ENCODE measurements around the gene CD2BP2.

Gene CD2BP2

GRCh38 chr16:30357085-30357714, 2.1 kb upstream of the CD2BP2 start:
- H3K4me3 ChIP-seq (ENCODE audit: low read length) = no peak overlapping the region
- DNase-seq (ENCODE audit: low read depth) = no peak
- H3K27me3 ChIP-seq (replicated peaks; ENCODE audit: control insufficient read depth, insufficient read depth, low read length) = no peaks in the 10 kb centered on the region
- peak overlapping the region; percentile 35 for H3K9ac ChIP-seq (ENCODE audit: low read length)
- H3K9me3 ChIP-seq (ENCODE audit: control insufficient read depth, low read length) = no peaks in the 10 kb centered on the region
- H3K36me3 ChIP-seq (ENCODE audit: control insufficient read depth, insufficient read depth, low read length, severe bottlenecking) = peaks cover 47% of the 10 kb centered on the region
- H3K4me1 ChIP-seq (ENCODE audit: control insufficient read depth, insufficient read depth, low read length) = peaks cover 45% of the 10 kb centered on the region

DNA sequence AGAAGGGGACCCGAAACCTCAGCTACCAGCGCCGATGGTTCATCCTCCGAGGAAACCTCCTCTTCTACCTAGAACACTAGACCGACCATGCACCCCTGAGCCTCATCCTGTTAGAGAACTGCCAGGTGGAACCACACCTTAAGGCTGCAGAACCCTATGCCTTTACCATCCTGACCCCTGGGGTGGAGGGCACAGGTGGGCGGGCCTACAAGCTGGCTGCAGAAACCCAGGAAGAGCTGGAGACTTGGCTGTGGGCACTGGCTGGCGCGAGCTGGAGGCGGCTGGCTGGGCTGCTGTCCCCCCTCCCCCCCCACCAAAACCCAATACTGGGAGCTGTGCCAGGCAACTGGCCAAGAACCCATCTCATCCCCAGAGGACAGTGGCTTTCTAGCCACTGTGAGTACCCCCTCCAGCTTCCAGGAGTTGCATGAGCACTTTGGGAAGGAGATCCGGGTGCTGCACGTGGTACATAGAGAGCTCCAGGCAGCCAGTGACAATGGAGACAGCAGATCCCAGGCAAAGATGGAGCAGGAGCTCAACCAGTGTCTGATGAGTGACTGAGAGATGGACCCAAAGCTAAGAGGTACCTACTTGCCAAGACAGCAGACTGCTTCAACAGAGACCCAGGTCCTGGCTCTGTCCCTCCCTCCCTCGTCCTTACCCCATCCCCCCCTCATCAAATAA, 1.4 kb upstream of the CD2BP2 start:
- peaks cover 52% of the 10 kb centered on the region for H3K4me1 ChIP-seq (ENCODE audit: control insufficient read depth, insufficient read depth, low read length)
- H3K4me3 ChIP-seq (ENCODE audit: low read length) = peak overlapping the region; percentile 87
- no peak for DNase-seq (ENCODE audit: low read depth)
- peak overlapping the region; percentile 90 for H3K9ac ChIP-seq (ENCODE audit: low read length)
- H3K9me3 ChIP-seq (ENCODE audit: control insufficient read depth, low read length) = no peaks in the 10 kb centered on the region
- H3K27me3 ChIP-seq (replicated peaks; ENCODE audit: control insufficient read depth, insufficient read depth, low read length) = no peaks in the 10 kb centered on the region
- peaks cover 46% of the 10 kb centered on the region for H3K36me3 ChIP-seq (ENCODE audit: control insufficient read depth, insufficient read depth, low read length, severe bottlenecking)

GRCh38 chr16:30355954-30356308, 823 bp upstream of the CD2BP2 start:
- no peak for DNase-seq (ENCODE audit: low read depth)
- H3K4me1 ChIP-seq (ENCODE audit: control insufficient read depth, insufficient read depth, low read length) = peaks cover 57% of the 10 kb centered on the region
- H3K4me3 ChIP-seq (ENCODE audit: low read length) = peak overlapping the region; percentile 87
- H3K9ac ChIP-seq (ENCODE audit: low read length) = peak overlapping the region; percentile 90
- H3K9me3 ChIP-seq (ENCODE audit: control insufficient read depth, low read length) = no peaks in the 10 kb centered on the region
- H3K27me3 ChIP-seq (replicated peaks; ENCODE audit: control insufficient read depth, insufficient read depth, low read length) = no peaks in the 10 kb centered on the region
- H3K36me3 ChIP-seq (ENCODE audit: control insufficient read depth, insufficient read depth, low read length, severe bottlenecking) = peaks cover 46% of the 10 kb centered on the region

DNA sequence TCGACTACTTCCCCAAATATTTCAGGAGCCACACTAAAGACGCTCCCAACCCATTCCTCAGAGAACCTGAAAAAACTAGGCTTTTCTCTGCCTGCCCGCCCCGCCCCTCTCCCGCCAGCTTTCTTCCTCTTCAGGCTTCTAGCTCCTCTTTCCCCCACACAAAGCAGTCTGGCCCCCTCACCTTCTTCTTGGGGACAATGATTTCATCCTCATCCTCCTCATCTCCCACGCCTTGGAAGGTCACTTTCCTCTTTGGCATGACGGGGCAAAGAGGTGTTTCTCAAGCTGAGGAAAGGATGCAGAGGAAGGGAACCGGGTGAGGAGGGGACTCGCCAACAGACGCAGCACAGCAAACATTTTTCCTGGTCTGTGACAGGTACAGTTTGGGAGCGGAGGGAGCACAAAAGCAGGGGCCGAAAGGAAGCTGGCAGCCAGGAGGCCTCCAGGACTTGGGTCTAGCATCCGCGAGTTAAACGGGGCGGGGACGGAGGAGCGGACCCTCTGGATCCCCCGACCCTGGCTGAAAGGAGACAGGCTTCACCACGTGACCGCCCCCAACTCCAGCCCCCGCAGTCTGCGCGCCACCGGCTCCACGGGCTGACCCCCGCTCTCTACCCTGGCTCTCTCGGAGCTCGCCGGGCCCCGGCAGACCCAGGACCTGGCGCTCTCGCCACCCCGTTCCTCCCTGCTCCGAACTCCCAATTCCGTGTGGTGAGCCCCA, 525 bp downstream of the CD2BP2 start:
- Histone ChIP-seq H3K9ac (ENCODE audit: low read length) (peak overlapping the region; percentile 90), H3K4me1 (ENCODE audit: control insufficient read depth, insufficient read depth, low read length) (peaks cover 57% of the 10 kb centered on the region), H3K9me3 (ENCODE audit: control insufficient read depth, low read length) (no peaks in the 10 kb centered on the region), H3K4me3 (ENCODE audit: low read length) (peak overlapping the region; percentile 87), H3K27me3 (replicated peaks; ENCODE audit: control insufficient read depth, insufficient read depth, low read length) (no peaks in the 10 kb centered on the region), H3K36me3 (ENCODE audit: control insufficient read depth, insufficient read depth, low read length, severe bottlenecking) (peaks cover 47% of the 10 kb centered on the region)
- DNase-seq (ENCODE audit: low read depth) = peak; percentile 49

- Histone ChIP-seq H3K9ac (ENCODE audit: low read length) (peak overlapping the region; percentile 90), H3K9me3 (ENCODE audit: control insufficient read depth, low read length) (no peaks in the 10 kb centered on the region), H3K27me3 (replicated peaks; ENCODE audit: control insufficient read depth, insufficient read depth, low read length) (no peaks in the 10 kb centered on the region), H3K36me3 (ENCODE audit: control insufficient read depth, insufficient read depth, low read length, severe bottlenecking) (peaks cover 38% of the 10 kb centered on the region), H3K4me1 (ENCODE audit: control insufficient read depth, insufficient read depth, low read length) (peaks cover 57% of the 10 kb centered on the region), H3K4me3 (ENCODE audit: low read length) (peak overlapping the region; percentile 87)
- DNase-seq (ENCODE audit: low read depth) = no peak
These were observed 1.5 kb downstream of the CD2BP2 start for GRCh38 chr16:30353438-30354129.

DNA sequence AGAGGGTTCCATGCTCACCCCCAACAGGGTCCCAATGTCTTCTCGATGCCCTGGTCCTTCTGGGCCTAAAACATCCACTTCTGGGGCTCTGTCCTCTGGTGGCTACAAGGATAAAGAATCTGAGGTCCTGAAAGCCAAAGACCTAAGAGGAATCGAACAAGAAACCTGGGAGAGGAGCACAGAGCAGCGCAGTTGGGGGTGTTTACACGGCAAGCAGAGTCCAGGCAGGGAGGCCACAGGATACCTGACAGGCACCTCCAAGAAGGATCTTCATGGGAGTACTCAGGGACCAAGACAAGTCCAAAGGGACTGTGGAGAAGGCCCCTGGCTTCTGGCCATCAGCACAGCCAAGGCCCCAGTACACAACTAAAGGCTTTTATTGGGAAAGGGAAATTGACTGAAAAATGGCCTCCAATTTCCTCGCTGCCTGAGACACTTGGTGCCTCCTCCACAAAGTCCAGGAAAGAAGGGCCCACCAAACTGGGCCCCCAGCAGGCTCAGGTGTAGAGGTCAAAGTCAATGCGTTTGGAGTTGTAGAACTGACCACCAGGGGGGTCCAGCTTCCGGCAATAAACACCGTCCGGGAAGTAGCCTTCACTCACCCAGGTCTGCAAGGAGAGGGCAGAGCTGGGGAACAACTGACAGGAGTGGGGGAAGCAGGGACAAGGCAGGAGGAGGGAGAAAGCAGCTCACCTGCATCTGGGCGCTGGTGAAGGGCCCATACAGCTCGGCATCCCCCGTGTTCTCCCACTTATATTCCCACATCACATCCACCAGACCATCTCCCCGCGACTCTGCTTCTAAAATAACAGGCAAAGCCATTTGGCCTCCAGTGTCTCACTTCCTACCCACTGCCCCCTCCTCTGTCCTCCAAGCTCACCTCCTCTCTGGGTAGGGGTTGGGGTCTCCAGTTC, 2.4 kb downstream of the CD2BP2 start:
- Histone ChIP-seq H3K9me3 (ENCODE audit: control insufficient read depth, low read length) (no peaks in the 10 kb centered on the region), H3K9ac (ENCODE audit: low read length) (no peak overlapping the region), H3K27me3 (replicated peaks; ENCODE audit: control insufficient read depth, insufficient read depth, low read length) (no peaks in the 10 kb centered on the region), H3K36me3 (ENCODE audit: control insufficient read depth, insufficient read depth, low read length, severe bottlenecking) (peaks cover 29% of the 10 kb centered on the region), H3K4me3 (ENCODE audit: low read length) (no peak overlapping the region), H3K4me1 (ENCODE audit: control insufficient read depth, insufficient read depth, low read length) (peaks cover 54% of the 10 kb centered on the region)
- no peak for DNase-seq (ENCODE audit: low read depth)

- peaks cover 44% of the 10 kb centered on the region for H3K4me1 ChIP-seq (ENCODE audit: control insufficient read depth, insufficient read depth, low read length)
- H3K27me3 ChIP-seq (replicated peaks; ENCODE audit: control insufficient read depth, insufficient read depth, low read length) = no peaks in the 10 kb centered on the region
- peaks cover 25% of the 10 kb centered on the region for H3K36me3 ChIP-seq (ENCODE audit: control insufficient read depth, insufficient read depth, low read length, severe bottlenecking)
- peak overlapping the region; percentile 18 for H3K9ac ChIP-seq (ENCODE audit: low read length)
- H3K4me3 ChIP-seq (ENCODE audit: low read length) = no peak overlapping the region
- DNase-seq (ENCODE audit: low read depth) = peak; percentile 88
- H3K9me3 ChIP-seq (ENCODE audit: control insufficient read depth, low read length) = no peaks in the 10 kb centered on the region
These were observed 3.3 kb downstream of the CD2BP2 start for GRCh38 chr16:30351586-30352419.

GRCh38 chr16:30351001-30351441, 4.1 kb downstream of the CD2BP2 start:
- DNase-seq (ENCODE audit: low read depth) = no peak
- Histone ChIP-seq H3K4me3 (ENCODE audit: low read length) (no peak overlapping the region), H3K9ac (ENCODE audit: low read length) (no peak overlapping the region), H3K4me1 (ENCODE audit: control insufficient read depth, insufficient read depth, low read length) (peaks cover 37% of the 10 kb centered on the region), H3K36me3 (ENCODE audit: control insufficient read depth, insufficient read depth, low read length, severe bottlenecking) (peaks cover 25% of the 10 kb centered on the region), H3K27me3 (replicated peaks; ENCODE audit: control insufficient read depth, insufficient read depth, low read length) (no peaks in the 10 kb centered on the region), H3K9me3 (ENCODE audit: control insufficient read depth, low read length) (no peaks in the 10 kb centered on the region)

- peaks cover 30% of the 10 kb centered on the region for H3K4me1 ChIP-seq (ENCODE audit: control insufficient read depth, insufficient read depth, low read length)
- no peaks in the 10 kb centered on the region for H3K27me3 ChIP-seq (replicated peaks; ENCODE audit: control insufficient read depth, insufficient read depth, low read length)
- DNase-seq (ENCODE audit: low read depth) = no peak
- H3K36me3 ChIP-seq (ENCODE audit: control insufficient read depth, insufficient read depth, low read length, severe bottlenecking) = peaks cover 25% of the 10 kb centered on the region
- no peak overlapping the region for H3K4me3 ChIP-seq (ENCODE audit: low read length)
- no peaks in the 10 kb centered on the region for H3K9me3 ChIP-seq (ENCODE audit: control insufficient read depth, low read length)
- H3K9ac ChIP-seq (ENCODE audit: low read length) = no peak overlapping the region
These were observed 4.8 kb downstream of the CD2BP2 start for GRCh38 chr16:30350134-30350871.

Measured in adipocyte (in vitro differentiated cells).